ENCODE results near the gene SIAH2. TPM values are rescaled to one million over a fixed set of nuclear protein-coding genes. Genes with fewer than 3 reads are reported as not detected.
"Not testable (repeated sequence)": the region's sequence is repeated elsewhere in the genome, so short reads cannot be mapped to it uniquely, and the experiment has no call there.

Gene SIAH2
- total and polyA plus RNA-seq, 7 donors = 8.8 to 15.2 (median 12.8) TPM

GRCh38 chr3:150805354-150805753, 42.4 kb upstream of the SIAH2 start:
- Histone ChIP-seq H3K36me3 (ENCODE audit: insufficient read depth in 1 of 2, low read depth in 1 of 2) (no peaks in the 10 kb centered on the region), H3K9me3 (no peaks in the 10 kb centered on the region), H3K27ac (no peak overlapping the region), H3K27me3 (ENCODE audit: insufficient read depth in 3 of 3, low read length in 2 of 3) (peaks cover 0 to 4% (median 0%) of the 10 kb centered on the region in 3 donors), H3K4me1 (no peaks in the 10 kb centered on the region), H3K4me3 (no peak overlapping the region)
- TF ChIP-seq, protein P1, sequence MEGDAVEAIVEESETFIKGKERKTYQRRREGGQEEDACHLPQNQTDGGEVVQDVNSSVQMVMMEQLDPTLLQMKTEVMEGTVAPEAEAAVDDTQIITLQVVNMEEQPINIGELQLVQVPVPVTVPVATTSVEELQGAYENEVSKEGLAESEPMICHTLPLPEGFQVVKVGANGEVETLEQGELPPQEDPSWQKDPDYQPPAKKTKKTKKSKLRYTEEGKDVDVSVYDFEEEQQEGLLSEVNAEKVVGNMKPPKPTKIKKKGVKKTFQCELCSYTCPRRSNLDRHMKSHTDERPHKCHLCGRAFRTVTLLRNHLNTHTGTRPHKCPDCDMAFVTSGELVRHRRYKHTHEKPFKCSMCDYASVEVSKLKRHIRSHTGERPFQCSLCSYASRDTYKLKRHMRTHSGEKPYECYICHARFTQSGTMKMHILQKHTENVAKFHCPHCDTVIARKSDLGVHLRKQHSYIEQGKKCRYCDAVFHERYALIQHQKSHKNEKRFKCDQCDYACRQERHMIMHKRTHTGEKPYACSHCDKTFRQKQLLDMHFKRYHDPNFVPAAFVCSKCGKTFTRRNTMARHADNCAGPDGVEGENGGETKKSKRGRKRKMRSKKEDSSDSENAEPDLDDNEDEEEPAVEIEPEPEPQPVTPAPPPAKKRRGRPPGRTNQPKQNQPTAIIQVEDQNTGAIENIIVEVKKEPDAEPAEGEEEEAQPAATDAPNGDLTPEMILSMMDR (IDR thresholded peaks at IDR 0.05) = no peak
- no peak for DNase-seq
- WGBS, 3 donors = 40 to 50% (median 44%) methylated on average over 2 of the region's 2 CpGs
- no peak for ATAC-seq
- intact Hi-C loops (cut with DNase I) = no loop called here

DNA sequence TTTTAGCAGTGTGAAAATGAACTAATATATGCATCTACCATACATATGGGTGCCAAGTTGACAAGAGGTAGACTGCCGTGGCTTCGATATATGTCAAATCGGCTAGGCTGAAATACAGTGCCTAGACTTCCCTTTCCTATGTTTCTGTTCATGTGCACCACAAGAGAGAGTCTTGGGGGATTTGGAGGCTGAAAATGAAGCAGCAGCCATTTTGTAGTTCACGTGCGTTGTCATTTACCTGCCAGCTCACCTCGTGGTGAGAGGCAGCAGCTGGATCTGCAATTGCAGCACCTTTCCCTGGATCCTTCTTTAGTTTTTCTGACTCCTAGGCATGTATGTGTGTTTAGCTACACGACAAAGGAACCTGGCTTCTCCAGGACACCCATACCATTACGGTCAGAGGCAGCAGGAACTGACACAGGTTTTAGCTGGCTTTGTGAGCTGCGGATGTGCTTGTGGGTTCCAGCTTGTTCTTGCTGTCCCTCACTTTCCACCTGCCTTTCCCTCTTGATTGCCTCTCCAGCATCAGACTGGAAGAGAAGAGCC, 40.5 kb upstream of the SIAH2 start:
- peaks cover 0 to 6% (median 2%) of the 10 kb centered on the region in 3 donors for H3K27me3 ChIP-seq (ENCODE audit: insufficient read depth in 3 of 3, low read length in 2 of 3)
- WGBS, 3 donors = 86 to 93% (median 87%) methylated on average over 9 of the region's 9 CpGs
- no peak overlapping the region for H3K4me3 ChIP-seq
- DNase-seq (no peak), ATAC-seq (no peak)
- H3K9me3 ChIP-seq = no peaks in the 10 kb centered on the region
- H3K4me1 ChIP-seq = no peaks in the 10 kb centered on the region
- intact Hi-C loops (cut with DNase I) = no loop called here
- no peak overlapping the region for H3K27ac ChIP-seq
- no peaks in the 10 kb centered on the region for H3K36me3 ChIP-seq (ENCODE audit: insufficient read depth in 1 of 2, low read depth in 1 of 2)
- TF ChIP-seq, protein P1 (IDR thresholded peaks at IDR 0.05) = no peak

GRCh38 chr3:150800722-150801121, 37.8 kb upstream of the SIAH2 start:
- intact Hi-C loops (cut with DNase I) = no loop called here
- Histone ChIP-seq H3K27ac (no peak overlapping the region), H3K9me3 (no peaks in the 10 kb centered on the region), H3K27me3 (ENCODE audit: insufficient read depth in 3 of 3, low read length in 2 of 3) (peaks cover 0 to 6% (median 2%) of the 10 kb centered on the region in 3 donors), H3K36me3 (ENCODE audit: insufficient read depth in 1 of 2, low read depth in 1 of 2) (no peaks in the 10 kb centered on the region), H3K4me1 (no peaks in the 10 kb centered on the region), H3K4me3 (no peak overlapping the region)
- DNase-seq = no peak
- TF ChIP-seq, protein P1 (IDR thresholded peaks at IDR 0.05) = no peak
- 61 to 79% (median 67%) methylated on average over 2 of the region's 2 CpGs for WGBS, 3 donors
- no peak for ATAC-seq

DNA sequence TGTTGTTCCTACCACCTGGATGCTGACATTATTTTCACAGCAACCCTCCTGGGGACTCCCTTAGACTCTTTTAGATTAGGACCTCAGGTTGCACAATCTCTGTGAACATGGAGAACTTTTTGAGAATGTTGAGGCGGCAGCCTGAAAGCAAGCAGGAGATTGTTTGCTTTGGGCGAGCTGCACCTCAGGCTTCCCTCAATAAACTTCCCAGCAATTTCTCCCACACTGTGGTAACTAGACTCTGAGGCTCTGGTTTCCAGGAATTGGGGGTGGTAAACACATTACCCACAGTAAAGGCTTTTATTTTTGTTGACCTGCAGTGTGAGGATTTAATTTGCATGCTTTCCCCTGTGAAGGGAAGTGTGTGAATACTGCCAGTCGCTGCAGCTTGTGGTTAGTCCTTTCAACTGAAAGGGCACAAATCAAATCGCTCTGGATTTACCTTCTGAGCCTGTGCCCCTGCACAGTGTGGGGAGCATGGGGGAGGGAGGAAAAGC, 35.2 kb upstream of the SIAH2 start:
- DNase-seq (no peak), ATAC-seq (no peak)
- no peaks in the 10 kb centered on the region for H3K9me3 ChIP-seq
- 12 to 19% (median 18%) methylated on average over 4 of the region's 4 CpGs for WGBS, 3 donors
- H3K27me3 ChIP-seq (ENCODE audit: insufficient read depth in 3 of 3, low read length in 2 of 3) = peaks cover 0 to 6% (median 0%) of the 10 kb centered on the region in 3 donors
- H3K27ac ChIP-seq = no peak overlapping the region
- intact Hi-C loops (cut with DNase I) = no loop called here
- H3K36me3 ChIP-seq (ENCODE audit: insufficient read depth in 1 of 2, low read depth in 1 of 2) = no peaks in the 10 kb centered on the region
- no peaks in the 10 kb centered on the region for H3K4me1 ChIP-seq
- TF ChIP-seq, protein P1 (IDR thresholded peaks at IDR 0.05) = no peak
- no peak overlapping the region for H3K4me3 ChIP-seq

DNA sequence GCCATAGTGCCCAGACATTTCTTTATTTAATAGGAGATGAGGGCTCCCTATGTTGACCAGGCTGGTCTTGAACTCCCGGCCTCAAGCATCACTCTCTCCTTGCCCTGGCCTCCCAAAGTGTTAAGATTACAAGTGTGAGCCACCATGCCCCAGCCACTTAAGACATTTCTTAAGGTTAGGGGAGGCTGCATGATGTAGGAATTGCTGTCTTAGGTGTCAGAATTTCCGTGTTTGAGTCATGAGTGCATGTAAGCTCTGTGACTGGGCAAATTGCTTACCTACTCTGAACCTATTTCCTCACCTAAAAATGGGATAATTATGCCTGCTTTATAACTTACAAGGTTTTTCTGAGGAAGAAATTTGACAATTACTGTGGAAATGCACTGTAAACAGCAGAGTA, 34.2 kb upstream of the SIAH2 start:
- no peak for DNase-seq
- H3K27ac ChIP-seq = no peak overlapping the region
- ATAC-seq = no peak
- 80% methylated on average over 2 of the region's 2 CpGs for WGBS, 3 donors
- no peak overlapping the region for H3K4me3 ChIP-seq
- TF ChIP-seq, protein P1 (IDR thresholded peaks at IDR 0.05) = no peak
- peaks cover 0 to 6% (median 0%) of the 10 kb centered on the region in 3 donors for H3K27me3 ChIP-seq (ENCODE audit: insufficient read depth in 3 of 3, low read length in 2 of 3)
- no peaks in the 10 kb centered on the region for H3K4me1 ChIP-seq
- H3K36me3 ChIP-seq (ENCODE audit: insufficient read depth in 1 of 2, low read depth in 1 of 2) = no peaks in the 10 kb centered on the region
- intact Hi-C loops (cut with DNase I) = no loop called here
- no peaks in the 10 kb centered on the region for H3K9me3 ChIP-seq

GRCh38 chr3:150796527-150796926, 33.6 kb upstream of the SIAH2 start:
- H3K4me3 ChIP-seq; H3K36me3 ChIP-seq (ENCODE audit: insufficient read depth in 1 of 2, low read depth in 1 of 2); ATAC-seq; DNase-seq; H3K4me1 ChIP-seq; H3K27ac ChIP-seq; intact Hi-C loops (cut with DNase I); H3K27me3 ChIP-seq (ENCODE audit: insufficient read depth in 3 of 3, low read length in 2 of 3); H3K9me3 ChIP-seq: not testable (repeated sequence)
- WGBS, 3 donors = 78 to 82% (median 81%) methylated on average over 2 of the region's 2 CpGs

Measured in psoas muscle (tissue), 8 donors.